SK-N-SH (cell line): Measurements from ENCODE around the gene MAPKBP1. TPM values are rescaled to one million over a fixed set of nuclear protein-coding genes. Genes with fewer than 3 reads are reported as not detected.

Experiments used
- CTCF ChIA-PET: fragments of 300-600, 350-600 bp; formaldehyde crosslinking; extraction: SDS; loops from one replicate; lab custom pipeline; 2021; lab: Yijun Ruan, JAX
- POLR2A ChIA-PET: fragments of 350-600 bp; sonication (Branson Sonifier 250); formaldehyde crosslinking; extraction: SDS; loops from one replicate; lab custom pipeline; 2020; ENCODE audit warnings: antibody characterized with exemption, inconsistent platforms; lab: Yijun Ruan, JAX
- DNase-seq: peaks from one replicate; pipeline ENCODE4 v3.0.0; 2012
- H2AFZ ChIP-seq: fragments of 200-600 bp; sonication (generic); 2 replicates; pipeline ENCODE4 v1.8.1; 2016; ENCODE audit warnings: antibody characterized with exemption, mild to moderate bottlenecking, low read depth
- H3F3A ChIP-seq: fragments of 200-600 bp; sonication (generic); replicated peaks from 2 replicates; pipeline ENCODE3; 2016; ENCODE audit warnings: antibody characterized with exemption, mild to moderate bottlenecking; ENCODE audit not compliant: insufficient read depth
- H3K27ac ChIP-seq, 2 experiments: fragments of 200-500 bp in 1 of 2; fragments of 200-600 bp in 1 of 2; sonication (Bioruptor generic) in 1 of 2; sonication (generic), shearing (Covaris generic) in 1 of 2; 2 replicates each; pipeline versions ENCODE4 v1.5.1 to v1.6.1; 2014 to 2016; ENCODE audit warnings: low read depth in 2 of 2, inconsistent platforms in 1 of 2, low read length in 1 of 2, mild to moderate bottlenecking in 1 of 2, mixed read lengths in 1 of 2
- H3K27me3 ChIP-seq: fragments of 200-600 bp; sonication (generic), shearing (Covaris generic); 2 replicates; pipeline ENCODE4 v1.6.1; 2016; ENCODE audit warnings: mixed run types; ENCODE audit not compliant: insufficient read depth
- H3K36me3 ChIP-seq, 2 experiments: fragments of 200-500 bp in 1 of 2; fragments of 200-600 bp in 1 of 2; sonication (Bioruptor generic) in 1 of 2; sonication (generic) in 1 of 2; replicated peaks in 1 of 2; 2 replicates each; pipeline versions ENCODE3 to v1.5.1; 2014 to 2016; ENCODE audit warnings: low read length in 1 of 2, mild to moderate bottlenecking in 1 of 2; ENCODE audit not compliant: insufficient read depth in 2 of 2, control insufficient read depth in 1 of 2
- H3K4me1 ChIP-seq, 2 experiments: fragments of 200-500 bp in 1 of 2; fragments of 200-600 bp in 1 of 2; sonication (Bioruptor generic) in 1 of 2; sonication (generic), shearing (Covaris generic) in 1 of 2; 2 replicates each; pipeline versions ENCODE4 v1.5.1 to v1.6.1; 2014 to 2016; ENCODE audit warnings: low read depth in 1 of 2, low read length in 1 of 2, mixed run types in 1 of 2; ENCODE audit not compliant: insufficient read depth in 2 of 2, control insufficient read depth in 1 of 2
- H3K4me2 ChIP-seq: fragments of 200-600 bp; sonication (generic), shearing (Covaris generic); 2 replicates; pipeline ENCODE4 v1.6.1; 2017; ENCODE audit warnings: mixed run types
- H3K4me3 ChIP-seq, 2 experiments: fragments of 200-500 bp in 1 of 2; fragments of 200-600 bp in 1 of 2; sonication (Bioruptor generic) in 1 of 2; sonication (generic), shearing (Covaris generic) in 1 of 2; 2 replicates each; pipeline versions ENCODE4 v1.5.1 to v1.8.1; 2014 to 2016; ENCODE audit warnings: low read depth in 2 of 2, inconsistent platforms in 1 of 2, low read length in 1 of 2, mild to moderate bottlenecking in 1 of 2, mixed read lengths in 1 of 2, moderate library complexity in 1 of 2
- H3K79me2 ChIP-seq: fragments of 200-600 bp; sonication (generic); 2 replicates; pipeline ENCODE4 v1.8.1; 2017; ENCODE audit warnings: mild to moderate bottlenecking; ENCODE audit not compliant: insufficient read depth
- H3K9ac ChIP-seq: fragments of 200-600 bp; sonication (generic); 2 replicates; pipeline ENCODE4 v1.6.1; 2017; ENCODE audit warnings: mixed run types
- H3K9me2 ChIP-seq: fragments of 200-600 bp; sonication (generic); 2 replicates; pipeline ENCODE4 v1.6.1; 2017; ENCODE audit warnings: mixed run types
- H3K9me3 ChIP-seq: fragments of 200-600 bp; sonication (generic); 2 replicates; pipeline ENCODE4 v1.6.1; 2017; ENCODE audit warnings: mixed run types, mild to moderate bottlenecking, moderate library complexity
- H4K20me1 ChIP-seq: fragments of 200-600 bp; sonication (generic); 2 replicates; pipeline ENCODE4 v1.6.1; 2017; ENCODE audit warnings: mild to moderate bottlenecking, mixed run types; ENCODE audit not compliant: insufficient read depth
- CTCF ChIP-seq: fragments of 200-600 bp; sonication (generic); IDR thresholded peaks from 2 replicates; pipeline ENCODE4 v1.6.1; 2017; ENCODE audit warnings: antibody characterized with exemption, mild to moderate bottlenecking, moderate library complexity
- EP300 ChIP-seq, 2 experiments: IDR thresholded peaks; 2 replicates each; pipeline versions ENCODE4 v1.4.0 to v1.6.1; 2012; ENCODE audit warnings: borderline replicate concordance in 1 of 2, low read depth in 1 of 2, low read length in 1 of 2
- EZH2phosphoT487 ChIP-seq: fragments of 200-600 bp; sonication (generic); IDR thresholded peaks from 2 replicates; pipeline ENCODE4 v1.6.1; 2017; ENCODE audit warnings: low read depth, mixed run types, mild to moderate bottlenecking, antibody characterized with exemption, moderate library complexity, borderline replicate concordance
- MAX ChIP-seq: IDR thresholded peaks from 2 replicates; pipeline ENCODE4 v1.4.0; 2012; ENCODE audit warnings: low read depth
- NRF1 ChIP-seq: IDR thresholded peaks from 2 replicates; pipeline ENCODE4 v1.6.1; 2012; ENCODE audit warnings: low read depth, mild to moderate bottlenecking, low read length
- REST ChIP-seq: IDR thresholded peaks from 2 replicates; pipeline ENCODE4 v1.6.1; 2012; ENCODE audit warnings: mild to moderate bottlenecking, low read depth, low read length, moderate library complexity
- SMC3 ChIP-seq: IDR thresholded peaks from 2 replicates; pipeline ENCODE4 v1.6.1; 2012; ENCODE audit warnings: low read depth, low read length, improper control_type of control experiment
- USF1 ChIP-seq: IDR thresholded peaks from 2 replicates; pipeline ENCODE4 v1.4.0; 2012; ENCODE audit warnings: low read depth, borderline replicate concordance
- YY1 ChIP-seq: IDR thresholded peaks from 2 replicates; pipeline ENCODE4 v1.4.0; 2012; ENCODE audit warnings: low read depth, mild to moderate bottlenecking
- ZBTB33 ChIP-seq: IDR thresholded peaks from 2 replicates; pipeline ENCODE4 v1.4.0; 2012; ENCODE audit warnings: low read depth, borderline replicate concordance
- WGBS: methylation state at CpG from one replicate; pipeline ENCODE4 v1.1.6; 2017; ENCODE audit warnings: low lambda C conversion rate; 5-methylcytosine and 5-hydroxymethylcytosine counted together
- polyA plus RNA-seq, 3 experiments: library from polyadenylated mRNA; depleted of rRNA; stranded (reverse); fragments of >200 nt; gene quantifications; 2 replicates each; pipeline ENCODE4 v1.2.3, GENCODE V29; 2012

MAPKBP1 gene
- polyA plus RNA-seq, 1 of the 3 experiments (the other 2 are of a cell fraction) = 5.2 TPM

- no peaks in the 10 kb centered on the region for H4K20me1 ChIP-seq
- POLR2A ChIA-PET = no interaction called here
- H3F3A ChIP-seq = no peaks in the 10 kb centered on the region
- DNase-seq = no peak
- no peak overlapping the region for H2AFZ ChIP-seq
- peaks cover 56% of the 10 kb centered on the region for H3K79me2 ChIP-seq
- H3K9me2 ChIP-seq = no peaks in the 10 kb centered on the region
- H3K27me3 ChIP-seq = no peaks in the 10 kb centered on the region
- no peaks in the 10 kb centered on the region for H3K9me3 ChIP-seq
- no peaks in the 10 kb centered on the region for H3K36me3 ChIP-seq
- TF ChIP-seq EZH2phosphoT487 (no peak), CTCF (no peak), EP300 (IDR thresholded peaks at IDR 0.05; ENCODE audit: borderline replicate concordance in 1 of 2, low read depth in 1 of 2, low read length in 1 of 2) (no peak), REST (no peak), SMC3 (no peak), ZBTB33 (no peak), YY1 (no peak), USF1 (no peak), MAX (no peak), NRF1 (no peak)
- no peak overlapping the region for H3K4me2 ChIP-seq
- no peak overlapping the region for H3K9ac ChIP-seq
- 95% methylated on average over 4 of the region's 4 CpGs for WGBS
- no peak overlapping the region for H3K4me3 ChIP-seq
- peaks cover 14 to 32% of the 10 kb centered on the region in 2 experiments; a peak in 3 of 4 replicates for H3K4me1 ChIP-seq
- CTCF ChIA-PET = interaction anchor here (1.1 to 1.6 kb wide), 3 partner anchors 16 to 323 kb away, joined by 4 to 9 read pairs (median 5); no protein-coding TSS in a partner anchor
- no peak overlapping the region for H3K27ac ChIP-seq
Measured at GRCh38 chr15:41789236-41789635, 15.0 kb downstream of the MAPKBP1 start.
